HG02970 (cell line): ENCODE results near the gene VAX1.

Source experiments
- ATAC-seq: cut with Tn5 transposase; IDR thresholded peaks from one replicate; pipeline ENCODE4 v1.9.1; 2021; ENCODE audit warnings: mild to moderate bottlenecking, moderate library complexity, moderate number of reproducible peaks; ENCODE audit not compliant: unreplicated experiment, low FRiP score

Gene VAX1

GRCh38 chr10:117164592-117165537 lies 26.8 kb upstream of the VAX1 start:
- no peak for ATAC-seq

GRCh38 chr10:117163954-117164548 lies 26.0 kb upstream of the VAX1 start:
- ATAC-seq, result no peak

- no peak for ATAC-seq
Observed at GRCh38 chr10:117163061-117163953, 25.2 kb upstream of the VAX1 start.

- no peak for ATAC-seq
Observed at GRCh38 chr10:117162093-117163060, 24.3 kb upstream of the VAX1 start.

GRCh38 chr10:117161386-117162033 lies 23.4 kb upstream of the VAX1 start:
- no peak for ATAC-seq

GRCh38 chr10:117160567-117160966 lies 22.5 kb upstream of the VAX1 start:
- ATAC-seq, result no peak

- ATAC-seq, result no peak
Observed at GRCh38 chr10:117159390-117159789, 21.3 kb upstream of the VAX1 start.

GRCh38 chr10:117158297-117158696 lies 20.2 kb upstream of the VAX1 start:
- no peak for ATAC-seq

- no peak for ATAC-seq
Observed at GRCh38 chr10:117152668-117153067, 14.6 kb upstream of the VAX1 start.

- no peak for ATAC-seq
Observed at GRCh38 chr10:117148284-117148683, 10.2 kb upstream of the VAX1 start.

GRCh38 chr10:117145019-117145418 lies 6.9 kb upstream of the VAX1 start:
- ATAC-seq, result no peak

GRCh38 chr10:117143103-117143823 lies 5.2 kb upstream of the VAX1 start:
- no peak for ATAC-seq

GRCh38 chr10:117140525-117140902 lies 2.4 kb upstream of the VAX1 start:
- ATAC-seq, result no peak

GRCh38 chr10:117139581-117140524 lies 1.8 kb upstream of the VAX1 start:
- ATAC-seq, result no peak

GRCh38 chr10:117138838-117139580 lies 939 bp upstream of the VAX1 start:
- no peak for ATAC-seq

- ATAC-seq, result no peak
Observed at GRCh38 chr10:117137031-117137910, 799 bp downstream of the VAX1 start.
